Small intestine (tissue), 7 donors: Measurements from ENCODE around the gene EFNA2. TPM values are rescaled to one million over a fixed set of nuclear protein-coding genes. Genes with fewer than 3 reads are reported as not detected.

Experiments
- DNase-seq, 2 donors: peaks; one replicate each; pipeline versions ENCODE4 v3.0.0 to v3.0.0-alpha.2; 2013
- FAIRE-seq: peaks from 2 replicates; lab custom pipeline; 2012; peaks lifted over from hg19 to GRCh38; lab: Jason Lieb, UNC
- H3K27ac ChIP-seq, 3 donors: one replicate each; pipeline ENCODE4 v1.5.1; 2013; ENCODE audit warnings: low read length in 2 of 3, mild to moderate bottlenecking in 2 of 3, control low read depth in 1 of 3, inconsistent platforms in 1 of 3, low read depth in 1 of 3, moderate library complexity in 1 of 3
- H3K27me3 ChIP-seq, 3 donors: one replicate each; pipeline ENCODE4 v1.6.1; 2013; ENCODE audit warnings: low read length in 3 of 3, inconsistent platforms in 1 of 3; ENCODE audit not compliant: control insufficient read depth in 3 of 3, insufficient read depth in 3 of 3
- H3K36me3 ChIP-seq, 3 donors: one replicate each; pipeline ENCODE4 v1.6.1; 2013; ENCODE audit warnings: low read length in 3 of 3, inconsistent platforms in 1 of 3, low read depth in 1 of 3, mild to moderate bottlenecking in 1 of 3, moderate library complexity in 1 of 3; ENCODE audit not compliant: control insufficient read depth in 3 of 3, insufficient read depth in 2 of 3
- H3K4me1 ChIP-seq, 3 donors: one replicate each; pipeline ENCODE4 v1.6.1; 2013; ENCODE audit warnings: low read length in 2 of 3, inconsistent platforms in 1 of 3, low read depth in 1 of 3, mild to moderate bottlenecking in 1 of 3, moderate library complexity in 1 of 3; ENCODE audit not compliant: control insufficient read depth in 3 of 3, insufficient read depth in 2 of 3
- H3K4me3 ChIP-seq, 3 donors: one replicate each; pipeline ENCODE4 v1.5.1; 2013; ENCODE audit warnings: low read length in 3 of 3, control low read depth in 1 of 3, inconsistent platforms in 1 of 3, low read depth in 1 of 3, mild to moderate bottlenecking in 1 of 3, moderate library complexity in 1 of 3
- H3K9me3 ChIP-seq, 2 donors: one replicate each; pipeline ENCODE4 v1.6.1; 2013; ENCODE audit warnings: low read depth in 1 of 2, low read length in 1 of 2; ENCODE audit not compliant: control insufficient read depth in 2 of 2, insufficient read depth in 1 of 2
- WGBS, 3 donors: extraction: QIAGEN DNeasy Blood & Tissue Kit; methylation state at CpG; one replicate each; pipeline ENCODE4 v1.1.7; 2013; 5-methylcytosine and 5-hydroxymethylcytosine counted together
- polyA plus RNA-seq, 4 donors: library from polyadenylated mRNA; stranded (reverse) in 3 of 4; unstranded in 1 of 4; fragments of 200-250 nt in 3 of 4; fragments of 120-200 nt in 1 of 4; gene quantifications; one replicate each; pipeline versions ENCODE4 v1.2.1 to v1.2.3, GENCODE V29; 2013
- donor health status: healthy with polysubstance abuse.
- donor health status: control.
- donor health status: control.
- donor health status: Bipolar disorder and iron deficiency.
- donor health status: healthy.

Gene EFNA2
- polyA plus RNA-seq, 4 donors: 17.7 to 31.3 (median 27.6) TPM

- WGBS, 3 donors: 0 to 3% (median 1%) methylated on average over 24 to 41 of the region's 41 CpGs
- DNase-seq (peak; percentile 76 to 88), FAIRE-seq (no peak)
- Histone ChIP-seq H3K4me3 (peak overlapping the region; percentile 80 to 98 (median 94)), H3K27me3 (no peaks in the 10 kb centered on the region), H3K36me3 (peaks cover 20 to 66% (median 31%) of the 10 kb centered on the region in 3 donors), H3K27ac (peak overlapping the region; percentile 90 to 97 (median 96)), H3K9me3 (no peaks in the 10 kb centered on the region), H3K4me1 (peaks cover 2 to 41% (median 9%) of the 10 kb centered on the region in 3 donors)
These were observed 34.1 kb upstream of the EFNA2 start for GRCh38 chr19:1251330-1252220.

- no peak for FAIRE-seq
- peak overlapping the region; percentile 90 to 97 (median 96) for H3K27ac ChIP-seq
- peak overlapping the region; percentile 80 to 98 (median 94) for H3K4me3 ChIP-seq
- DNase-seq: peak; percentile 74 to 88
- H3K27me3 ChIP-seq: no peaks in the 10 kb centered on the region
- no peaks in the 10 kb centered on the region for H3K9me3 ChIP-seq
- peaks cover 2 to 43% (median 9%) of the 10 kb centered on the region in 3 donors for H3K4me1 ChIP-seq
- peaks cover 26 to 74% (median 37%) of the 10 kb centered on the region in 3 donors for H3K36me3 ChIP-seq
- 1 to 3% (median 1%) methylated on average over 25 to 30 of the region's 30 CpGs for WGBS, 3 donors
These were observed 33.4 kb upstream of the EFNA2 start for GRCh38 chr19:1252221-1252820.

DNA sequence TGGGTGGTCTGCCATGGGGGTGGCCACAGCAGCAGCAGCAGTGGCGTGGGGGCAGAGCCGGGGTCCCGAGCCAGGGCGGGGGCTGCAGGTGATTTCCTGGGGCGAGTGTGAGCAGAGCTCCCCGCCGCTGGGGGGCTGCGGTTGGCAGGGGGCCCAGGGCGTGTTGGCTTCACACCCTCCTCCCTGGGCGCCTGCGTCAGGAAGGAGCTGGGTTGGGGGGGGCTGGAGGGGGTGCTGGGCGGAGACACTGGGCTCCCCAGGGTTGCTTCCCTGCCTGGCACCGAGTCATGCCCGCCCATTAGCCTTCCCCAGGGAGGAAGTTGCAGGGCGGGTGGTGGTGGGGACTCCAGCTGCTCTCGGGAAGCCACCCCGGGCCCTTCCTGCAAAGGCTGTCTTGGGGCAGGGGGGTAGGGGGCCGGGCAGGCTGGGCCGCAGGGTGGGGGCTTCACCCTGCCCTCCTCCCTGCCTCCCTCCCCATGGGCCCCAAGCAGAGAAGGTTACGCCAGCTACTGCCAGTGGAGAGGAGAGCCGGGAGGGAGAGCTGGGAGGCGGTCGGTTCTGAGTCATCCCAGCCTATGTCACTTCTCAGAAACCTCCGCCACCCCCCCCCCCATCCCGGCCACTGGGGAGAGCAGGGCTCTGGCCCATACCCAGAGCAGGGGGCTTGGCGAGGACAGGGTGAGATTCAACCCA is 32.7 kb upstream of the EFNA2 start:
- DNase-seq (peak; percentile 89 to 91), FAIRE-seq (no peak)
- no peaks in the 10 kb centered on the region for H3K27me3 ChIP-seq
- WGBS, 3 donors: 1% methylated on average over 14 to 26 of the region's 26 CpGs
- H3K27ac ChIP-seq: peak overlapping the region; percentile 90 to 97 (median 96)
- peaks cover 31 to 80% (median 44%) of the 10 kb centered on the region in 3 donors for H3K36me3 ChIP-seq
- peak overlapping the region; percentile 80 to 98 (median 94) for H3K4me3 ChIP-seq
- H3K9me3 ChIP-seq: no peaks in the 10 kb centered on the region
- H3K4me1 ChIP-seq: peaks cover 2 to 43% (median 12%) of the 10 kb centered on the region in 3 donors

DNA sequence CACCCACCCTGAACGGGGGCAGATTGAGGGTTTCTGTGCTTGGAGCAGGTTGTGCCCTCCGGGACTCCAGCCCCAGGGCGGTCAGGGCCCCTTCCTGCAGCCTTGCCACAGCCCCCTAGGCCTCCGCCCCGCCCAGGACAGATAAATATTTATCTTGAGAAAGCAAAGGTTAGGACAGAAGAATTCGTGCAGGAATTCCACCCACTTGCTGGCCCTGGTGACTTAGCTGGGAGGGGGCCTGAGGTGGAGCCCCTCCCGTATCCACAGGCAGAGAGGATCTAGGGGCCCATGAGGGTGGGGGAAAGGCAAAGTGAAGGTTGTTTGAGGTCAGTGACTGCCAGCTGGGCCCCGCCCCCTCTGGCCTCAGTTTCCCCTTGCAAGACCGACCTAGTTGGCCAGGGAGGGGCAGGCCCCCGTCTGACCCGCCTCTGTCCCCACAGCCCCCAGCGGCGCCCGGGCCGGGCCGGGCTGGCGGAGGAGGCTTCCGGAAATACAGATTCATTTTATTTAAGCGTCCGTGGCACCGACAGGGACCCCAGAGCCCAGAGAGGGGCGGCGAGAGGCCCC is 32.1 kb upstream of the EFNA2 start:
- H3K36me3 ChIP-seq: peaks cover 32 to 86% (median 45%) of the 10 kb centered on the region in 3 donors
- FAIRE-seq (no peak), DNase-seq (peak; percentile 58 to 96)
- no peaks in the 10 kb centered on the region for H3K9me3 ChIP-seq
- H3K4me1 ChIP-seq: peaks cover 6 to 47% (median 17%) of the 10 kb centered on the region in 3 donors
- H3K4me3 ChIP-seq: peak overlapping the region; percentile 25 to 94 (median 80)
- WGBS, 3 donors: 34 to 54% (median 45%) methylated on average over 21 to 23 of the region's 23 CpGs
- no peaks in the 10 kb centered on the region for H3K27me3 ChIP-seq
- peak overlapping the region; percentile 90 to 97 (median 96) for H3K27ac ChIP-seq

DNA sequence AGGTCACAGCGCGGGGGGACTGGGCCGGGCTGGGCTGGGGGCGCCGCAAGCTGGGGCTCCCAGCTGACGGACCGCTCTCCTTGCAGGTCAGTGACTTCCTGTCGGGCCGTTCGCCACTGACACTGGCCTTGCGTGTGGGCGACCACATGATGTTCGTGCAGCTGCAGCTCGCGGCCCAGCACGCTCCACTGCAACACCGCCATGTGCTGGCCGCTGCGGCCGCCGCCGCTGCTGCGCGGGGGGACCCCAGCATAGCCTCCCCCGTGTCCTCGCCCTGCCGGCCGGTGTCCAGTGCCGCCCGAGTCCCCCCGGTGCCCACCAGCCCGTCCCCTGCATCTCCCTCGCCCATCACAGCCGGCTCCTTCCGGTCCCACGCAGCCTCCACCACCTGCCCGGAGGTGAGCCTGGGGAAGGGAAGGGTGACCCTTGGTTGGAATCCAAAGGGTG is 31.6 kb upstream of the EFNA2 start:
- H3K9me3 ChIP-seq: no peaks in the 10 kb centered on the region
- FAIRE-seq: no peak
- H3K27me3 ChIP-seq: no peaks in the 10 kb centered on the region
- DNase-seq: no peak
- peak overlapping the region; percentile 90 to 97 (median 96) for H3K27ac ChIP-seq
- peaks cover 6 to 51% (median 17%) of the 10 kb centered on the region in 3 donors for H3K4me1 ChIP-seq
- H3K4me3 ChIP-seq: peak overlapping the region in 1 of 3 donors; percentile 80
- 74 to 85% (median 85%) methylated on average over 33 to 37 of the region's 37 CpGs for WGBS, 3 donors
- H3K36me3 ChIP-seq: peaks cover 32 to 91% (median 45%) of the 10 kb centered on the region in 3 donors

DNA sequence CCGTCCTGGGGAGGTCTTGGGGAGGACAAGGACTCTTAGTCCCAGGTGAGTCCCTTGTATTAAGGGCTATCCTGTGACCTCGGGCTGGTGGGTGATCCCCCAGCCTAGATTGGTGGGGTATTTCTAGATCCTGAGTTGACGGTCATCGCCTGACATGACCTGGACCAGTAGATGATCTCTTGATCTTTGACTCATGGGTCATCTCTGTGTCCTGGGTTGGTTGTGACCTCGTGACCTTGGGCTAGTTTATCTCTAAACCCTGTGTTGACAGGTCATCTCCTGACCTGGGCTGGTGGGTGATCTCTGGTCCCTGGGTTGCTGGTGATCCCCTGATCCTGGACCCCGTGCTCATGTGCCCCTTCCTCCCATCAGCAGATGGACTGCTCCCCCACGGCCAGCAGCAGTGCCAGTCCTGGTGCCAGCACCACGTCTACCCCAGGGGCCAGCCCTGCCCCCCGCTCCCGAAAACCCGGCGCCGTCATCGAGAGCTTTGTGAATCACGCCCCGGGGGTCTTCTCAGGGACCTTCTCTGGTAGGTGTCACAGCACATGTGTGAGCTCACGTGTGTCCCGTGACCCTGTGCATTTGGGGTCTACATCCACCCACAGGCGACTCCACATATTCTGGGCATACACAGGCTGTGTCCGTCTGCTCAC is 31.0 kb upstream of the EFNA2 start:
- Histone ChIP-seq H3K36me3 (peaks cover 32 to 95% (median 45%) of the 10 kb centered on the region in 3 donors), H3K27me3 (no peaks in the 10 kb centered on the region), H3K4me3 (no peak overlapping the region), H3K27ac (peak overlapping the region; percentile 90 to 97 (median 96)), H3K4me1 (peaks cover 6 to 57% (median 17%) of the 10 kb centered on the region in 3 donors), H3K9me3 (no peaks in the 10 kb centered on the region)
- 85 to 90% (median 86%) methylated on average over 20 of the region's 20 CpGs for whole genome bisulfite sequencing, 3 donors
- FAIRE-seq (no peak), DNase-seq (no peak)

- peak overlapping the region; percentile 90 to 97 (median 96) for H3K27ac ChIP-seq
- H3K9me3 ChIP-seq: no peaks in the 10 kb centered on the region
- peak overlapping the region in 1 of 3 donors; percentile 31 for H3K4me3 ChIP-seq
- WGBS, 3 donors: 83 to 87% (median 86%) methylated on average over 43 to 52 of the region's 52 CpGs
- DNase-seq (no peak), FAIRE-seq (no peak)
- H3K36me3 ChIP-seq: peaks cover 27 to 89% (median 45%) of the 10 kb centered on the region in 3 donors
- H3K4me1 ChIP-seq: peaks cover 9 to 65% (median 20%) of the 10 kb centered on the region in 3 donors
- H3K27me3 ChIP-seq: no peaks in the 10 kb centered on the region
These were observed 30.2 kb upstream of the EFNA2 start for GRCh38 chr19:1255186-1256161.
